ENCODE data around the gene FKBP1C.

DNA sequence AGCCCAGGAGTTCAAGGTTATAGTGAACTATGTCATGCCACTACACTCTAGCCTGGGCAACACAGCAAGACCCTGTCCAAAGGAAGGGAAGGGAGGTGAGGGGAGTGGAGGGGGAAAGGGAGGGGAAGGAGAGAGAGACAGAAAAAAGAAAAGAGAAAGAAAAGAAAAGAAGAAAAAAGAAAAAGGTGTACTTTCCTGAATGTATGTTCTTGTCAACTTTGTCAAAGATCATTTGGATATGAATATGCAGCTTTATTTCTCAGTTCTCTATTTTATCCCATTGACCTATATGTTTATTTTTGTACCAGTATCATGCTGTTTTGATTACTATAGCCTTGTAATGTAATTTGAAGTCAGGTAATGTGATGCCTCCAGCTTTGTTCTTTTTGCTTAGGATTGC is 30.9 kb upstream of the FKBP1C start:
- TF ChIP-seq BHLHE40 (IDR thresholded peaks at IDR 0.05; ENCODE audit: borderline replicate concordance) = no peak
- TF ChIP-seq L3MBTL2 (conservative IDR thresholded peaks at IDR 0.05) = no peak
- no peak for TF ChIP-seq ZNF384 (IDR thresholded peaks at IDR 0.05)
- TF ChIP-seq SP1 (IDR thresholded peaks at IDR 0.05) = no peak
- TF ChIP-seq FOXK2 (IDR thresholded peaks at IDR 0.05) = no peak
- TF ChIP-seq SUZ12 (IDR thresholded peaks at IDR 0.05) = no peak
- TF ChIP-seq ELF4 (IDR thresholded peaks at IDR 0.05) = no peak
- no peak for TF ChIP-seq TARDBP (IDR thresholded peaks at IDR 0.05)
- no peak for TF ChIP-seq CTBP1 (IDR thresholded peaks at IDR 0.05; ENCODE audit: borderline replicate concordance)
- no peak for TF ChIP-seq FOXM1 (IDR thresholded peaks at IDR 0.05; ENCODE audit: borderline replicate concordance)
- no peak for TF ChIP-seq FOXA1 (IDR thresholded peaks at IDR 0.05)
- TF ChIP-seq HDGF (IDR thresholded peaks at IDR 0.05; ENCODE audit: borderline replicate concordance) = no peak
